COLO829 (cell line): ENCODE measurements around the gene KRTAP12-3.
"Not testable (repeated sequence)": the region's sequence is repeated elsewhere in the genome, so short reads cannot be mapped to it uniquely, and the experiment has no call there.

Experiments used
- DNase-seq: peaks from one replicate; pipeline ENCODE4 v3.0.0; 2012; ENCODE audit warnings: low spot score

KRTAP12-3 gene

DNA sequence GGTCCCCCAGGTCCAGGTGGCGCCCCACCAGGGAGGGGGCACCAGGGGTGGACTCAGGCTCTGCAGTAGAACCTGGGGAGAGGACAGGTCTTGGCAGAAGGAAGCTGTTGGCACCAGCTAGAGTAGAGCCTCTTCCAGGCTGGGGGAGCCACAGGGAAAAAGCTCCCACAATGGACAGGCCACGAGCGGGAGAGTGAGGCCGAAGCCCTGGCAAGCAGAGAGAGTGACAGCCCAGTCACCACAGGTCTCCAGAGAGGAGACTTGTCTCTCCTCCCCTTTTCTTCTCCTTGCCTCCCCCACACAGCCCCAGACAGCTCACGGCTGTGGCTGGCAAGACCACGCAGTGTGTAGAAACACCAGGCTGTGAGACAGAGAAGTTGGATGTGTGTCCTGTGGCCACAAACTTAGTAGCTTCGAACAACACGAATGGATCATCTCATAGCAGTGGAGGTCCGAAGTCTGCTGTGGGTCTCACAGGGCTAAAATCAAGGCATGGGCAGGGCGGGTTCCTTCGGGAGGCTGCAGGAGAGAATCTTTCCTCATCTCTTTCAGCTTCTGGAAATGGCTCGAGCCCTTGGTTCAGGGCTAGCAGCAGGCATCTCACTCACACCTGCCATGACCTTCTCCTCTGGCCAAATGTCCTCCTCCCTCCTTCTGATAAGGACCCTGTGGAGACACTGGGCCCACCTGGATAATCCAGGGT is 6.6 kb upstream of the KRTAP12-3 start:
- DNase-seq, result no peak

DNA sequence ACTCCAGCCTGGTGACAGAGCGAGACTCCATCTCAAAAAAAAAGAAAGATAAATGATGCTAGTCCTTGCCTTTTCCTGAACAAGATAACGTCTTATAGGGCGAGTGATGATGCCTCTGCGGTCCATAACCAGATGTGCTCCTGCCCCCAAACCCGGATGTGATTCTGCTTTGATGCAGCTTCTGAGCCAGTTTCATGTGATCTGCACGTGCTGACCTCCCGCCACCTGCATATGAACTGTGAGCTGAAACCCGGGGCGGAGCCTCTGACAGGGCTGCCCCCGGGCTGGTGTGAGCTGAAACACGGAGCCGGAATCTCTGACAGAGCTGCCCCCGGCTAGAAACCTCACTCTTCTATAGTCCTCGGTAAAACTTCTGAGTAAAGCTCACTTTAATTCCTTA is 4.6 kb upstream of the KRTAP12-3 start:
- no peak for DNase-seq

DNA sequence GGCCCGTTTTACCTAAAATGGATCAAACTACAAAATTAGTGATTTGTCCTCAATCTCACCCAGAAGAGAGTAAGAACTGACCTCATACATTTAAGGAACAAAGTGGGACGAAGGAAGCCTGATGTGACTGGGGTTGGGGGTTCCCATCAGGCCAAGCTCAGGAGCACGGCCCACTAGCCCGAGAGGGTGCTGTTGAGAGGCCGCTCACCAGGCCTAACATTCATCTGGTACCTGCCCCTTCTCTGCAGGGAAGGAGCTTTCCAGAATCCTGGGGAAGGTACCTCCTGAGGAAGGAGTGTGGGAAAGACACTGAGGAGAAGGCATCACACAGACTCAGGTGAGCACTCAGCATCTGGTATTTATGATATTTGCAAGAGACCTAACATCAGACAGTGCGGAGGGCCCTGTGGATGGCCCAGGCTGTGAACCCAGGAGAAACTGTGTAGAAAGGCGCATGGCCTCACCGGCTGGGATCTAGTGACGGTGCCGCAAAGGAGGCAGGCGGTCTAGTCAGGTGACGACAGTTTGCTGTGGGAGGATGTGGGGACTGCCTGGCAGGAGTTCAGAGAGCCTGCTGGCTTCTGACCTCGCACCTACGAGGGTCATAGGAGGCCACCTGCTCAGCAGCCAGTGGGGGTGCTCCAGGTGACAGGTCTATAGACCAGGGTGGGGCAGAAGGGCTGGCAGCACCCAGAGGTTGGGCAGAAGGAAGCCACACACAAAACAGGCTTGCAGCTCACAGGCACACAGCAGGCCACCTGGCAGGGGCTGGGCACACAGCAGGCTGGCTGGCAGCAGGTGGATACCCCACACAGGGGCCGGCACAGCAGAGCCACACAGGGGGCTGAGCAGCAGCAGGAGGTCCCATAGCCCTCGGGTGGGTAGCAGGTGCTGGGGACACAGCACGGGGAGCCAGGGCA is 3.8 kb upstream of the KRTAP12-3 start:
- no peak for DNase-seq

DNA sequence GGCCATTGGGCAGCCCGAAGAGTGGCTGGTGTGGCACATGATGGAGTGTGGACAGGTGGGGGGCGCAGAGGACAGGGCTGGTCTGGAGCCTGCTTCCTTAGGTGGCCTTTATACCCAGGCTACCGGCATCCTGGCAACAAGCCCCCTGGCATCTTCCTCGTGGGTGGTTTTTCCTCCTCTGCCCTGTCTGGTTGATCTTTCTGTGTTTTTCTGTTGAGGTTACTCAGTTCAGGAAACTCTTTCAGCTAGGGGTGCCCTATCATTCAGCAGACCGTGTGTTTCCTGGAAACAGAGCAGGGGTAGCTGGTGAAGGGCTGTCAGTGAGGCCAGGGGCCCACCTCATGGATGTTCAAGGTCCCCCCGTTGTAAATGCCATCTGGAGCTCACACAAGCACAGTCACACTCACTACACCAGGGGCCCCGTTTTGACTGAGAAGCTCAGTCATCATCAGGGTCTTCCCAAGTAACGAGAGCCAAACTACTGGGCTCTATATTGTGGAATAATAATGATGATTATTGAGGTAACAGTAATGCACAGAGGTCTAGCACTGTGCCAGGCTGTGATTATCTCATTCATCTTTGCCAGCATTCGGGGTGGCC is 3.1 kb upstream of the KRTAP12-3 start, which contains the start of gene KRTAP12-4:
Gene KRTAP12-4 (minus strand): TSS at position 84 of the 600 bp plus-strand sequence. CDS start 45 bp downstream, at position 39.
- no peak for DNase-seq

GRCh38 chr21:44656868-44657267 is 864 bp upstream of the KRTAP12-3 start:
- no peak for DNase-seq

- no peak for DNase-seq
Measured at GRCh38 chr21:44658541-44658910, 794 bp downstream of the KRTAP12-3 start.

- no peak for DNase-seq
Measured at GRCh38 chr21:44658913-44659595, 1.3 kb downstream of the KRTAP12-3 start.

- not testable (repeated sequence) for DNase-seq
Measured at GRCh38 chr21:44661567-44661966, 3.8 kb downstream of the KRTAP12-3 start.

- DNase-seq, result no peak
Measured at GRCh38 chr21:44664691-44665090, 7.0 kb downstream of the KRTAP12-3 start.

GRCh38 chr21:44666401-44667320 is 8.9 kb downstream of the KRTAP12-3 start, which contains the start of gene KRTAP12-2:
TSS of gene KRTAP12-2 (minus strand) at chr21:44666927. CDS start at chr21:44666886, 41 bp downstream.
- DNase-seq, result no peak

DNA sequence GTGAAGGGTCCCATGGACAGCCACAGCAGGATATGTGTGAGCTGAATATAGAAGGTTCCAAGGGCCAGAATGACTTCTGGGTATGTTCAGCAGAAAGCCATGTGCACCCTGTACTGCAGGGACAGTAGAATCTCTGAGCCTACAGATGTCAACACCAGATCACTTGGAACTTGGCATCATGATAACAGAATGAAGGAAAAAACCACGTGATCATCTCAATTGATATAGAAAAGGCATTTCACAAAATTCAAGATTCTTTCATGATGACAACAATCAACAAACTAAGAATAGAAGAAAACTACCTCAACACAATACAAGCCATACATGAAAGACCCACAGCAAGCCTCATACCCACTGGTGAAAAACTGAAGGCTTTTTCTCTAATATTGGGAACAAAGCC is 9.9 kb downstream of the KRTAP12-3 start:
- no peak for DNase-seq

GRCh38 chr21:44670642-44671432 is 13.1 kb downstream of the KRTAP12-3 start:
- no peak for DNase-seq

GRCh38 chr21:44671911-44672310 is 14.2 kb downstream of the KRTAP12-3 start:
- DNase-seq, result no peak

GRCh38 chr21:44677881-44678280 is 20.1 kb downstream of the KRTAP12-3 start:
- no peak for DNase-seq

- no peak for DNase-seq
Measured at GRCh38 chr21:44681152-44681551, 23.4 kb downstream of the KRTAP12-3 start.

DNA sequence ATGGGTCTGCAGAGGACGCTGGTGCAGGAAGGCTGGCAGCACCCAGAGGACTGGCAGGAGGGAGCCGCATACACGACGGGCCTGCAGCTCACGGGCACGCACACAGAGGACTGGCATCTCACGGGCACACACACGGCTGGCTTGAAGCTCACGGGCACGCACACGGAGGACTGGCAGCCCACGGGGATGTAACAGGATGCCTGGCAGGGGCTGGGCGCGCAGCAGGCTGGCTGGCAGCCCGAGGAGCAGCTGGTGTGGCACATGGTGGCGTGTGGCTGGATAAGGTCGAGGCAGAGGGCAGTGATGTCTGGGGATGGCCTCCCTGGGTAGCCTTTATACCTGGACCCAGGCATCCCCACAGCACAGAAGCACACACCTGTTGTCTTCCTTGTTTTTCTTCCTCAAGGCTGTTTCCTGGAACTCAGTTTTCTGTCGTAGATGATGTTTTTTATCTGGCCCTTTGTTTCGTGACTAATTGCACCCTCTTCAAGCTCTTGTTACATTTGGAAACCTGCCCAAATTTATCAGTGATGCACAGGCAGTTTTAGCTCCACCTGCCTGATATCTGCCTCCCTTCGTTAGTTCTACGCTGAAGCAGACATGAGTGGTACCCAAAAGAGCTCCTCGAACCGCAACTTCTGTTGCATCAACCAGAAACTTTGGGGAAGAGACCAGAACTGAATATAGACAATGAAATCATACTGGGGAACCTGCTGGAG is 24.3 kb downstream of the KRTAP12-3 start, which contains the start of gene KRTAP12-1:
Gene KRTAP12-1 (minus strand): TSS at position 303 of the 719 bp plus-strand sequence. CDS start 40 bp downstream, at position 263.
- no peak for DNase-seq

DNA sequence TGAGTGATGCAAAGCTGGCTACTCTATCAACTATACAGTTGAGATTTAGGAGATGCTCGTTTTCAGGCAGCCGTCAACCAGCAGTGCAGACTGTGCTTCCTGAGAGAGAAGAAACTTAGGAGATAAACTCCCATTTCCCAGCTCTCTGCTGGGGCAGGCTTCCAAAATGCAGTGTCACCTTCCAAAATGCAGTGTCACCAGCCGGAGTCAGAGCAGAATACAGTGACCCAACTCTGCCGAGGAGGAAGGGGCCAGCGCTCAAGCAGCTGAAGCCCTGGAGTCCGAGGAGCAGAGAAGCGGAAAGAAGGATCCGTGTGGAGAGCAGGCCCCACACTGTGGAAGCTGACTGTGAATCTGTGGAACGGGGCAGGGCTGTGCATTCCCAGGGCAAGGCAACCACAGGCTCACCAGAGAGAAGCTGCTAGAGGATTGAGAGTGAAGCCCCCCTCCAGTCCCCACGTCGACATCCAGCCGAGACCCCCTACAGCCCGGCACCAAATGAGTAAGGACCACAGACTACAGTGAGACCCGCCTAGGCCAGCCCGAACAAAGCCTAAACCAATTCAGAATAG is 24.9 kb downstream of the KRTAP12-3 start:
- DNase-seq, result no peak

DNA sequence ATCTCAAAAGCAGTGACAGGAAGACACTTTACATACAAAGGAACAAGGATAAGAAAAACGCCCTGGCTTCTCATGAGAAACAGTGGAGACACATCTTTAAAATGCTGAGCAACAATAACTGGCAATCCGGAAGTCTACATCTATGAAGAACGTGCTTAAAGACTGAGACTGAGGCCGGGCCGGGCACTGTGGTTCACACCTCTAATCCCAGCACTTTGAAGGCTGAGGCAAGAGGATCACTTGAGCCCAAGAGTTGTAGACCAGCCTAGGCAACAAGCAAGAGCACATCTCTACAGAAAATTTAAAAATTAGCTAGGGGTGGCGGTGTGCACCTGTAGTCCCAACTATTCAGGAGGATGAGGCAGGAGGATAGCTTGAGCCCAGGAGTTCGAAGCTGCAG is 26.3 kb downstream of the KRTAP12-3 start:
- no peak for DNase-seq

DNA sequence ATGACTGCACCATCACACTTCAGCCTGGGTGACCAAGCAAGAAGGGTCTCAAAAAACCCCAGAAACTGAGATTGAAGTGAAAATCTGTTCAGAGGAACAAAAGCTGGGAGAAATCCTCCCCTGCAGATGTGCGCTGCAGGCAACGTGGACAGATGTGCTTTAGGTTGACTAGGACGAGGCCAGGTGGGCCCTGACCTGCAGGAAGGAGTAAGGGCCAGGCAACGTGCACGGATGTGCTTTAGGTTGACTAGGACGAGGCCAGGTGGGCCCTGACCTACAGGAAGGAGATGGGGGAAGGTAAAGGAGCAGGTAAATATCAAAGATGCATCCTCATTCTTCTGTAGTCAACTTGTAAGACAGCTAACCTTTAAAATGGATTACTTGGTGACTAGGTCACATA is 26.8 kb downstream of the KRTAP12-3 start:
- DNase-seq, result no peak
